Tibial nerve (tissue), 4 donors: Measurements from ENCODE around the gene SLC25A33. TPM values are rescaled to one million over a fixed set of nuclear protein-coding genes. Genes with fewer than 3 reads are reported as not detected.
"Not testable (repeated sequence)": the region's sequence is repeated elsewhere in the genome, so short reads cannot be mapped to it uniquely, and the experiment has no call there.

Experiments
- DNase-seq, 2 donors: peaks; one replicate each; pipeline ENCODE4 v3.0.0-alpha.2; 2019; ENCODE audit warnings: low spot score in 2 of 2
- H3K27ac ChIP-seq, 4 donors: fragments of 200-600 bp; sonication (generic) in 3 of 4; one replicate each; pipeline ENCODE4 v1.5.1; 2017 to 2019; ENCODE audit warnings: mild to moderate bottlenecking in 1 of 4
- H3K27me3 ChIP-seq, 2 donors: fragments of 200-600 bp; sonication (generic) in 1 of 2; one replicate each; pipeline versions ENCODE4 v1.5.1 to v1.6.0; 2017 to 2019
- H3K36me3 ChIP-seq, 3 donors: fragments of 200-600 bp; sonication (generic); one replicate each; pipeline ENCODE4 v1.5.1; 2018 to 2019
- H3K4me1 ChIP-seq, 4 donors: fragments of 200-600 bp; sonication (generic) in 3 of 4; one replicate each; pipeline ENCODE4 v1.5.1; 2017 to 2019
- H3K4me3 ChIP-seq, 4 donors: fragments of 200-600 bp; sonication (generic) in 3 of 4; one replicate each; pipeline ENCODE4 v1.5.1; 2017 to 2019; ENCODE audit warnings: mild to moderate bottlenecking in 1 of 4, moderate library complexity in 1 of 4
- H3K9me3 ChIP-seq, 4 donors: fragments of 200-600 bp; sonication (generic) in 3 of 4; one replicate each; pipeline ENCODE4 v1.5.1; 2017 to 2019
- CTCF ChIP-seq, 5 experiments: fragments of 200-600 bp in 3 of 5; fragments of 450-650 bp in 2 of 5; sonication (generic) in 3 of 5; IDR thresholded peaks; one replicate each; pipeline ENCODE4 v1.5.1; 2016 to 2019; ENCODE audit warnings: antibody characterized with exemption in 5 of 5, mild to moderate bottlenecking in 3 of 5, moderate library complexity in 2 of 5
- EP300 ChIP-seq, 2 donors: sonication (generic); formaldehyde crosslinking; IDR thresholded peaks; one replicate each; pipeline ENCODE4 v1.6.1; 2017; ENCODE audit warnings: antibody characterized with exemption in 2 of 2, mild to moderate bottlenecking in 1 of 2
- POLR2A ChIP-seq, 2 donors: fragments of 450-650 bp; IDR thresholded peaks; one replicate each; pipeline ENCODE4 v1.6.1; 2017; ENCODE audit warnings: antibody characterized with exemption in 2 of 2, mild to moderate bottlenecking in 2 of 2, moderate library complexity in 2 of 2
- WGBS, 2 donors: methylation state at CpG; one replicate each; pipeline ENCODE4 v1.1.5; 2018; 5-methylcytosine and 5-hydroxymethylcytosine counted together
- total RNA-seq, 4 donors: library from RNA; depleted of rRNA; stranded (reverse); fragments of >200 nt; gene quantifications; one replicate each; pipeline ENCODE4 v1.1.0, GENCODE V29; 2016

SLC25A33 gene
- total RNA-seq, 4 donors from 2014 or later = 5.4 to 10.2 (median 6.8) TPM

GRCh38 chr1:9555942-9556341 is 16.7 kb downstream of the SLC25A33 start:
- Histone ChIP-seq H3K27ac (no peak overlapping the region), H3K9me3 (no peaks in the 10 kb centered on the region), H3K4me1 (peaks cover 0 to 7% (median 0%) of the 10 kb centered on the region in 4 donors), H3K27me3 (no peaks in the 10 kb centered on the region), H3K4me3 (no peak overlapping the region), H3K36me3 (peaks cover 0 to 50% (median 0%) of the 10 kb centered on the region in 3 donors)
- WGBS, 2 donors = 92 to 93% methylated on average over 4 of the region's 4 CpGs
- no peak for TF ChIP-seq CTCF (IDR thresholded peaks at IDR 0.05)
- no peak for TF ChIP-seq EP300 (IDR thresholded peaks at IDR 0.05)
- TF ChIP-seq POLR2A (IDR thresholded peaks at IDR 0.05) = no peak
- DNase-seq = no peak

GRCh38 chr1:9557624-9558023 is 18.4 kb downstream of the SLC25A33 start:
- TF ChIP-seq POLR2A (IDR thresholded peaks at IDR 0.05) = no peak
- no peak for TF ChIP-seq CTCF (IDR thresholded peaks at IDR 0.05)
- no peak for TF ChIP-seq EP300 (IDR thresholded peaks at IDR 0.05)
- Histone ChIP-seq H3K27me3 (no peaks in the 10 kb centered on the region), H3K4me3 (no peak overlapping the region), H3K4me1 (peaks cover 0 to 17% (median 0%) of the 10 kb centered on the region in 4 donors), H3K9me3 (no peaks in the 10 kb centered on the region), H3K27ac (no peak overlapping the region), H3K36me3 (peaks cover 0 to 50% (median 0%) of the 10 kb centered on the region in 3 donors)
- 94 to 95% methylated on average over 5 of the region's 5 CpGs for WGBS, 2 donors
- no peak for DNase-seq

- Histone ChIP-seq H3K36me3 (peaks cover 0 to 50% (median 0%) of the 10 kb centered on the region in 3 donors), H3K27me3 (no peaks in the 10 kb centered on the region), H3K27ac (no peak overlapping the region), H3K9me3 (no peaks in the 10 kb centered on the region), H3K4me3 (no peak overlapping the region), H3K4me1 (peaks cover 0 to 17% (median 0%) of the 10 kb centered on the region in 4 donors)
- 74 to 85% methylated on average over 6 of the region's 6 CpGs for WGBS, 2 donors
- DNase-seq = no peak
- no peak for TF ChIP-seq EP300 (IDR thresholded peaks at IDR 0.05)
- TF ChIP-seq CTCF (IDR thresholded peaks at IDR 0.05) = no peak
- TF ChIP-seq POLR2A (IDR thresholded peaks at IDR 0.05) = no peak
Observed at GRCh38 chr1:9558271-9558945, 19.1 kb downstream of the SLC25A33 start.

GRCh38 chr1:9558946-9559545 is 19.8 kb downstream of the SLC25A33 start:
- H3K27me3 ChIP-seq = no peaks in the 10 kb centered on the region
- TF ChIP-seq POLR2A (IDR thresholded peaks at IDR 0.05) (no peak), CTCF (IDR thresholded peaks at IDR 0.05) (no peak), EP300 (IDR thresholded peaks at IDR 0.05) (no peak)
- H3K9me3 ChIP-seq = peaks cover 0 to 2% (median 0%) of the 10 kb centered on the region in 4 donors
- H3K4me3 ChIP-seq = no peak overlapping the region
- no peak for DNase-seq
- H3K4me1 ChIP-seq = peaks cover 0 to 17% (median 0%) of the 10 kb centered on the region in 4 donors
- WGBS, 2 donors = 74 to 78% methylated on average over 11 of the region's 11 CpGs
- peaks cover 0 to 50% (median 0%) of the 10 kb centered on the region in 3 donors for H3K36me3 ChIP-seq
- H3K27ac ChIP-seq = no peak overlapping the region

GRCh38 chr1:9559673-9560072 is 20.4 kb downstream of the SLC25A33 start:
- Histone ChIP-seq H3K9me3 (peaks cover 0 to 4% (median 0%) of the 10 kb centered on the region in 4 donors), H3K27ac (no peak overlapping the region), H3K4me3 (no peak overlapping the region), H3K36me3 (peaks cover 0 to 48% (median 0%) of the 10 kb centered on the region in 3 donors), H3K4me1 (peaks cover 0 to 17% (median 0%) of the 10 kb centered on the region in 4 donors), H3K27me3 (no peaks in the 10 kb centered on the region)
- WGBS, 2 donors = 87 to 88% methylated on average over 5 of the region's 5 CpGs
- no peak for DNase-seq
- TF ChIP-seq CTCF (IDR thresholded peaks at IDR 0.05) (no peak), POLR2A (IDR thresholded peaks at IDR 0.05) (no peak), EP300 (IDR thresholded peaks at IDR 0.05) (no peak)

- H3K27ac ChIP-seq, DNase-seq, H3K4me3 ChIP-seq, H3K27me3 ChIP-seq, H3K9me3 ChIP-seq: not testable (repeated sequence)
- Histone ChIP-seq H3K36me3 (peaks cover 0 to 46% (median 0%) of the 10 kb centered on the region in 3 donors), H3K4me1 (peaks cover 0 to 17% (median 0%) of the 10 kb centered on the region in 4 donors)
- WGBS, 2 donors = 93 to 94% methylated on average over 17 of the region's 17 CpGs
Observed at GRCh38 chr1:9560090-9560489, 20.8 kb downstream of the SLC25A33 start.
